Measurements from ENCODE around the gene TBC1D14.

Gene TBC1D14, protein sequence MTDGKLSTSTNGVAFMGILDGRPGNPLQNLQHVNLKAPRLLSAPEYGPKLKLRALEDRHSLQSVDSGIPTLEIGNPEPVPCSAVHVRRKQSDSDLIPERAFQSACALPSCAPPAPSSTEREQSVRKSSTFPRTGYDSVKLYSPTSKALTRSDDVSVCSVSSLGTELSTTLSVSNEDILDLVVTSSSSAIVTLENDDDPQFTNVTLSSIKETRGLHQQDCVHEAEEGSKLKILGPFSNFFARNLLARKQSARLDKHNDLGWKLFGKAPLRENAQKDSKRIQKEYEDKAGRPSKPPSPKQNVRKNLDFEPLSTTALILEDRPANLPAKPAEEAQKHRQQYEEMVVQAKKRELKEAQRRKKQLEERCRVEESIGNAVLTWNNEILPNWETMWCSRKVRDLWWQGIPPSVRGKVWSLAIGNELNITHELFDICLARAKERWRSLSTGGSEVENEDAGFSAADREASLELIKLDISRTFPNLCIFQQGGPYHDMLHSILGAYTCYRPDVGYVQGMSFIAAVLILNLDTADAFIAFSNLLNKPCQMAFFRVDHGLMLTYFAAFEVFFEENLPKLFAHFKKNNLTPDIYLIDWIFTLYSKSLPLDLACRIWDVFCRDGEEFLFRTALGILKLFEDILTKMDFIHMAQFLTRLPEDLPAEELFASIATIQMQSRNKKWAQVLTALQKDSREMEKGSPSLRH

GRCh38 chr4:6909113-6909969 is at the start of gene TBC1D14:
TSS of gene TBC1D14 (plus strand) at chr4:6909826. CDS start at chr4:6923390, 13,564 bp downstream.
- DNase-seq, result peak; percentile 86 to 90

- DNase-seq, result no peak
Observed at GRCh38 chr4:6868386-6868785, 41.2 kb upstream of the TBC1D14 start.

DNA sequence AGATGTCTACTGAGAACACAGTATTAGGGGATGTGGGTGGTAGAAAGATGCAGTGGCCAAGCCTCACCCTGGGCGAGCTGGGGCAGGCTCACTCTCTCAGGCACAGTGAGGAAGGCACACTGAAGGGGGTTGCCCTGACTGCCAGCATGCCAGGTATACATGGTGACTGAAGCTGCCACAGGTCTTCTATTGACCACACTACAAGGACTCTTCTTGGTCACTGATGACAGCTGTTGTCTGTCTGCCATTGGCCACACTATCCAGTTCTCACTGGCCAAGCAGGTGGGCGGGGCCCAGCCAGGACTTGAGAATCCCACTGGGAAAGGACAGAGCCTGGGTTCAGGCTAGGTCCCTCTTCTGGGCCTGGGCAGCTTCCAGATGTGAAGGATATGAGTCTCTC is 39.7 kb upstream of the TBC1D14 start:
- DNase-seq, result no peak

DNA sequence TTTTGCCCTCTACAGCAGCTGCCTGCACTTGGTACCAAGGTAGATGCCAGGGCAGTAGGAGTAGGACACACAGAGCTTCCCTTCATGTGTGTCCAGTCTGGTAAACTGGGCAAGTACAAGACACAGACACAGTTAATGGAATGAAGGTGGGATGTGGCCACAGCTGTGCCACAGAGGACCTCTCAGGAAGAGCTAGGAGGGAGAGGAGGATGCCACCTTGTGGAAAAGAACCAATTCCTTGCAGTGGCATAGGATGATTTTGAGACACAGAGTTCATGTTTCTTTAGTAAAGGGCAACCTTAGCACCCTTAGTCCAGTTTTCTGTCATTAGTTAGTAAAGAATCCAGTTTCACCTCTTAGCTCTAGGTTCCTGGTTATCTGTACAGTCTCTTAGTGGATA is 36.3 kb upstream of the TBC1D14 start:
- DNase-seq, result no peak

GRCh38 chr4:6873792-6874461 is 35.7 kb upstream of the TBC1D14 start:
- peak; percentile 76 to 77 for DNase-seq

DNA sequence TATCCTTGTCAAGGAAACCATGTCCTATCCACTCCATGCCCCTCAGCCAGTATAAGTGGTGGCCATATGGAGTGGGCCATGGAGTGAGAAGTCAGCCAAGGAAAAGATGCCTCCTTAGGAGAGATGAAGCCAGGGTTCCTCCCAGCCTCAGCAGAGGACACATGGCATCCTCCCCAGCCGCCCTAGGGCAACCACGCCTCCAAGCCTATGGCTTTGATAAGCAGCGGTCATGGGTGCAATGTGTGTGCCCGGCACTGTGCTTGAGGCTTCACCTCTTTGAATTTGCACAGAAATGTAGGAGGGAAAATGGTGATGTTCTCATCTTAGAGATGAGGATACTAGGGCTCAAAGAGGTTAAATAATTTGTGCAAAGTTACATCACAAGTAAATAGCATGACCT is 34.6 kb upstream of the TBC1D14 start:
- no peak for DNase-seq

- peak in 1 of 2 donors; percentile 75 for DNase-seq
Observed at GRCh38 chr4:6875431-6875831, 34.2 kb upstream of the TBC1D14 start.

DNA sequence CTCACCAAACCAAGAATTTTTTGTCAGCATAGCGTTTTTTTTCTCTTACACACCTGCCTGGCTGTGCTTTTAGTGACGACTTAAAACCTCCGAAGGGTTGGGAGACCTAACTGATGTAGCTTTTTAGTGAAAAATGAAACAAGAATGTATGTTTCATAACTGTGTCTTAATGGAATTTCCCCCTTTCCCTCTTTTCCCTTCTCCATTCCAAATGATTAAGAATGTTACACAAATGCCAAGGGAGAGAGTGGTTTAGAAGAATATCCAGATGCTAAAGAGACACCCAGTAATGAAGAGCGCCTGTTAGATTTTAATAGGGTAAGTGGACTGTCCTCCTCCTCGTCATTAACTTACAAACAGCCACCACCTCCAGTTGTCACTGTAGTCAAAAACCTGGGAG is 33.2 kb upstream of the TBC1D14 start:
- DNase-seq, result no peak

GRCh38 chr4:6877067-6877466 is 32.6 kb upstream of the TBC1D14 start:
- DNase-seq, result no peak

DNA sequence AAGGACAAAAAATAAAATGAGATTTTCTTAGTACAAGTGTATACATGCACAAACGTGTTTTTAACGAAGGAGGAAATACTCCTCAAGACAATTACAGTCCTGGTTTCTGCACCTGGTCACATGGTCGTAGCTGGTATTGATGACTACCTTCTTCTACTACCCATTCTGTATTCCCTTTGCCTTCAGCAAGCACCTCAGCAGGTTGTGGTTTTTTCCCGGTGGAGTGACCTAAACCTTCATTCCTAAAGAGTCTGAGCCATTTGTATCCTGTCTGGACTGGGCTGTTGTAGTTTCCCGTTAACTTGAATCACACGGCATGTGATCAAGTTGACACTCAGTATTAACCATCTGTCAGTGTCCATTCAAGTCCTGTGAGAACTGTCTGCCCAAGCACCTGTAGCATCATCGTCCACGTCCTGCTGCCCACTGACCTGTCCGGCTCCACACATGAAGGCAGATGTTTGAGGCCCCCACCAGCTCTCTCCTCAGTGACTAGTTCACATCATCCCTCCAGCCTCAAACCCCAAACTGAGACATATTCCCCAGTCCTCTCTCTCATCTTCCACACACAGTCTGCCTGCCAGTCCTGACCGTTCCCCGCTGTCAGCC is 31.1 kb upstream of the TBC1D14 start:
- no peak for DNase-seq

GRCh38 chr4:6880691-6881090 is 28.9 kb upstream of the TBC1D14 start:
- no peak for DNase-seq

- no peak for DNase-seq
Observed at GRCh38 chr4:6881908-6882307, 27.7 kb upstream of the TBC1D14 start.

DNA sequence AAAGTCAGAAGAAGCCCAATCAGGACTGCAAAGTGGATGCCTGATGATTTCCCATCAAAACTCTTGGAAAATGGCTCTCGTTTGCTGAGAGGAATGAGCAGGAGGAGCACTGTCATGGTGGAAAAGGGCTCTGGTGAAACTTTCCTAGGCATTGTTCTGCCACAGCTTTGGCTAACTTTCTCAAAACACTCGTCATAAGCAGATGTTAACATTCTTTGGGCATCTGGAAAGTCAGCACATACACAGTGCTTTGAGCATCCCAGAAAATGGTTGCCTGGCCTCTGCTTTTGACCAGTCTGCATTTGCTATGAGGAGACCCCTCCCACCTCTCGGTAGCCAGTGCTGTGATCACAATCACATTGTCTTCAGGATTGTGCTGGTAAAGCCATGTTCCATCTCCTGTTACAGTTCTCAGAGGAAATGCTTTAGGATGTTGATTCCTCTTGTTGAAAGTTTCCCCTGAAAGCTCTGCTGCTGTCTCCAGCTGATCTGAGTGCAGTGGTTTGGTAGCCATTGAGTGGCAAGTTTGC is 25.2 kb upstream of the TBC1D14 start:
- DNase-seq, result no peak

DNA sequence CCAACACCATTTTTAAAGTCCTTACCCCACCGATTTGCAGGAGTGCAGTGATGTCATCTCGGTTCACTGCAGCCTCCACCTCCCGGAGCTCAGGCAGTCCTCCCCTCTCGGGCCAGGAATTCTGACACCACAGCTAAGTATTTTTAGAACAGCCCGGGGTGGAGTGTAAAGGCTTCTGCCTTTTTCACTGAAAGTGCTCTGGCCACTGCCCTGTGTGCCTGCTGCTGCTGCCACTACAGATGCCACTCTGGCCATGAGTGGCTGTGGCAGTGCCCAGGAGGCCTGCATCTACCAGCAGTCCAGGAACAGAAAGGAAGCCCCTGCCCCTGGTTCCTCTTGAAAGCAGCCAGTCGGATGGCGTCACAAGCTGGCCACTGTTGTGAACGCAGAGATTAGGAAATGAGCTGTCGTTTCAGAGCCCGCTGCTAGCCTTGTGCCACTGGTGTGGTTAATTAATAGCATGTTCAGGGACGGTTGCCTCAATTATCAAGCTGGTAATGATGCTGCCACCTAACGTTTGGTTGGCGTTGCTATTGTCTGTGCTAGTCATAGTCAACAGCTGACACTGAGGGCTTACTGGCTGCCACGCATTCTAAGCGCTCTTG is 23.6 kb upstream of the TBC1D14 start:
- DNase-seq, result peak; percentile 43 to 67

- no peak for DNase-seq
Observed at GRCh38 chr4:6886886-6887285, 22.7 kb upstream of the TBC1D14 start.

DNA sequence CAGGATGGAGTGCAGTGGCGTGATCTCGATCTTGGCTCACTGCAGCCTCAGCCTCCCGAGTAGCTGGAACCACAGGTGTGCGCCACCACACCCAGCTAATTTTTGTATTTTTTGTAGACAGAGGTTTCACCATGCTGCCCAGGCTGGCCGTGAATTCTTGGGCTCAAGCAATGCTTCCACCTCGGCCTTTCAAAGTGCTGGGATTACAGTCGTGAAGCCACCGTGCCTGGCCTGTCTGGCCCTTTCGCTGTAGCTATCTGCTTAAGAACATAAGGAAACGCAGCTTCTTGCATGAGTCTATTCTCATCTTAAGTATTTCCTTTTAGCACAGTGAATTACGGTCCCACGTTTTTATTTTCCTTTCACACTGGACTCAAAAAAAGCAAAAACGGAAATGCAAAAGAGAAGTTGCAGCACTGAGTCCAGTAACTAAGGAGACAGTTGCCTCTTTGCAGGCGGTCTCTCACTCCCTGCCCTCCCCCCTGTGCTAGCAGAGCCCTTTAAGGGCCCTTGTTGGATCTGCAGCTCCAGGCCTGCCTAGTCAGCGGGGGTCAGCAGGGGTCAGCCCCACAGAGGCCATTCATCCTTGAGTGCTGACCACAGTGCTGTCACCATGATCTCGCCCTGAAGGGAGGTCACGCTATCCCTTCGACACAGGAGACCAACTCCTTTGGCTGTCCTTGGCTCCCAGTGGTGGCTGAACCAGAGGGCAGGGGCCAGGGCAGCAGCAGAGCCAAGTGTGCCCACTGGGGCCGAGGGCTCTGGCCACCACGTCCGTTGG is 21.8 kb upstream of the TBC1D14 start:
- DNase-seq, result no peak

GRCh38 chr4:6888506-6889071 is 21.0 kb upstream of the TBC1D14 start:
- no peak for DNase-seq

DNA sequence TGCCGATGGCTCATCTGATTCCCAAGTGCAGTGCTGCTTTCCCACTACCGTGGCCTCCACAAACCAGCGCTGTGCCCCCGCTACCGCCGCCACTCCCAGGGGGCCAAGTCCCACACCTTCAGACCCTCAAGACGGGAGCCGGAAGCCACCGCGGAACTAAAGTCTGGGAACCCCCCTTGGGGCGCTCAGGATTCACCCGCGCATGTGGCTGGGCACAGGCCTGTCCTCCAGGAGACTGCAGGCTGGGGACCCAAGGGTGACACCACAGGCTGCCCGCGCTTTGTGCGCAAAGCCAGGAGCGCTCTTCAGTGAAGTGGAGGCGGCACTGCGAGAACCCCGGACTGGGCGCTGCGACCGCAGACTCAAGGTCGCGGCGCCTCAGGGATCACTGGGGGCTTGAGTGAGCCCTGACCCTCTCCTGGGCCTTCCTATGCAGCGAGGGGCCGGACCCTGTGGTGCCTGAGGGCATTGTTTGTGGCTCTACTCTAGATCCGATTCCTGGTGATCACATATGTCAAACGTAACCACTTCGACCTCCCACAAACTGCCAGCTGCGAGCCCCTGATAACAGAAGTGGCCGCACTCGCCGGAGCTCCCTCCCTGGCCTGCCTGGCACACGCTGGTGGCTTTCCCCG is 20.4 kb upstream of the TBC1D14 start:
- DNase-seq, result no peak

- DNase-seq, result no peak
Observed at GRCh38 chr4:6889736-6890324, 19.8 kb upstream of the TBC1D14 start.

DNA sequence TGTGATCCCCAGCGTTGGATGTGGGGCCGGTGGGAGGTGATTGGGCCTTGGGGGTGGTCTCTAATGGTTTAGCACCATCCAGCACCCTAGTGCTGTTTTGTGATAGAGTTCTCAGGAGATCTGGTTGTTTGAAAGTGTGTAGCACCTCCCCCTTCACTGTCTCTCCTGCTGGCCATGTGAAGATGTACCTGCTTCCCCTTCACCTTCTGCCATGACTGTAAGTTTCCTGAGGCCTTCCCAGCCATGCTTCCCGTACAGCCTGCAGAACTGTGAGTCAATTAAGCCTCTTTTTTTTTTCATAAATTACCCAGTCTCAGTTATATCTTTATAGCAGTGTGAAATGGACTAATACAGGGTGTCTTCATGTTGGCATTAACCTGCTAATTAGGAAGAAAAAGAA is 19.3 kb upstream of the TBC1D14 start:
- no peak for DNase-seq
